Spleen (tissue), 7 donors: ENCODE measurements around the gene PRTG.

ENCODE experiments used
- POLR2AphosphoS5 ChIP-seq, 3 donors: sonication (generic); formaldehyde crosslinking; IDR thresholded peaks; one replicate each; pipeline ENCODE4 v1.5.1; 2017; ENCODE audit warnings: antibody characterized with exemption in 3 of 3
- TF ChIP-seq, protein P1 (sequence below), 11 experiments: fragments of 200-600 bp in 7 of 11; fragments of 450-650 bp in 4 of 11; sonication (generic) in 4 of 11; IDR thresholded peaks in 8 of 11; conservative IDR thresholded peaks in 3 of 11; 1 replicate in 7 of 11; 2 replicates in 4 of 11; pipeline versions ENCODE4 v1.4.0 to v1.8.0; 2016 to 2021; ENCODE audit warnings: antibody characterized with exemption in 11 of 11, inconsistent platforms in 4 of 11, mild to moderate bottlenecking in 1 of 11
- donor health status: DM: no; HTN: no; CAD: no; lungs with moderate emphysema.
- donor health status: DM: no; HTN: no; CAD: no.
- donor health status: DM: no; HTN: no; CAD: no.

DNA sequence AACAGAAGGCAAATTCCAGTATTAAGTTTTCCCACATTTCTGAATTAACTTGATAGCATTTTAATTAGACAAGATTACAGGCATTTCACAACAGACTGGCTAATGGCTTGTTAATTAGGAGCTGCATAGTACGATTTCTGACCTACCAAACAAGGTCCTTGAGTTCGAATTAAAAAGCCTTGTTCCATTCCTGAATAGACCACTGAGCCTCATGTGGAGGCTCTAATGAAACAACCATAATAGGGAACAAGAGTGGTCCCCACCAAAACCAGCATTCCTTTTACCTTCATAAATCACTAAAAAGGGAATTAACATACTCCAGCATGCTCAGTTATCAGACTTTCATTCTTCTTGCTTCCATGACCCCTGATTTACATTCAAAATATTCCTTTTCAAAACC lies 66.4 kb downstream of the PRTG start:
- TF ChIP-seq, protein P1, sequence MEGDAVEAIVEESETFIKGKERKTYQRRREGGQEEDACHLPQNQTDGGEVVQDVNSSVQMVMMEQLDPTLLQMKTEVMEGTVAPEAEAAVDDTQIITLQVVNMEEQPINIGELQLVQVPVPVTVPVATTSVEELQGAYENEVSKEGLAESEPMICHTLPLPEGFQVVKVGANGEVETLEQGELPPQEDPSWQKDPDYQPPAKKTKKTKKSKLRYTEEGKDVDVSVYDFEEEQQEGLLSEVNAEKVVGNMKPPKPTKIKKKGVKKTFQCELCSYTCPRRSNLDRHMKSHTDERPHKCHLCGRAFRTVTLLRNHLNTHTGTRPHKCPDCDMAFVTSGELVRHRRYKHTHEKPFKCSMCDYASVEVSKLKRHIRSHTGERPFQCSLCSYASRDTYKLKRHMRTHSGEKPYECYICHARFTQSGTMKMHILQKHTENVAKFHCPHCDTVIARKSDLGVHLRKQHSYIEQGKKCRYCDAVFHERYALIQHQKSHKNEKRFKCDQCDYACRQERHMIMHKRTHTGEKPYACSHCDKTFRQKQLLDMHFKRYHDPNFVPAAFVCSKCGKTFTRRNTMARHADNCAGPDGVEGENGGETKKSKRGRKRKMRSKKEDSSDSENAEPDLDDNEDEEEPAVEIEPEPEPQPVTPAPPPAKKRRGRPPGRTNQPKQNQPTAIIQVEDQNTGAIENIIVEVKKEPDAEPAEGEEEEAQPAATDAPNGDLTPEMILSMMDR (IDR thresholded peaks at IDR 0.05 in 8 of 11, conservative IDR thresholded peaks at IDR 0.05 in 3 of 11): no peak
- TF ChIP-seq POLR2AphosphoS5 (IDR thresholded peaks at IDR 0.05): no peak
